ENCODE measurements around the gene PRUNE2.

GRCh38 chr9:76812591-76812990, 93.3 kb downstream of the PRUNE2 start:
- TF ChIP-seq SMC3 (conservative IDR thresholded peaks at IDR 0.05; ENCODE audit: insufficient read depth, low read depth, low read length) = no peak
- no peak for TF ChIP-seq NFXL1 (CRISPR knock-in tag; IDR thresholded peaks at IDR 0.05)
- no peak for TF ChIP-seq E2F8 (IDR thresholded peaks at IDR 0.05; ENCODE audit: low read depth, partially characterized antibody)
- TF ChIP-seq CTCF (IDR thresholded peaks at IDR 0.05 in 2 of 3, conservative IDR thresholded peaks at IDR 0.05 in 1 of 3; ENCODE audit: insufficient read depth in 2 of 3, low read depth in 1 of 3, low read length in 3 of 3) = no peak
- TF ChIP-seq ARID2 (IDR thresholded peaks at IDR 0.05) = no peak
- no peak for TF ChIP-seq RCOR1 (IDR thresholded peaks at IDR 0.05; ENCODE audit: borderline replicate concordance in 1 of 2, low read depth in 2 of 2, low read length in 2 of 2)
- no peak for TF ChIP-seq SRSF9 (IDR thresholded peaks at IDR 0.05; ENCODE audit: borderline replicate concordance, low read depth, low read length)
- no peak for TF ChIP-seq RBBP5 (IDR thresholded peaks at IDR 0.05; ENCODE audit: borderline replicate concordance, insufficient read depth, low read length, poor library complexity, severe bottlenecking)
- no peak for TF ChIP-seq NUFIP1 (IDR thresholded peaks at IDR 0.05; ENCODE audit: partially characterized antibody)

All from K562 (cell line).